A549 (cell line): ENCODE measurements around the gene ST3GAL6. TPM values are rescaled to one million over a fixed set of nuclear protein-coding genes. Genes with fewer than 3 reads are reported as not detected.

Experiments used
- ATAC-seq, 2 experiments: fragments of 200-7000 bp in 1 of 2; fragments of >200 bp in 1 of 2; cut with Nextera tagmentation in 1 of 2; cut with Tn5 transposase in 1 of 2; 3 replicates each; pipeline versions ENCODE4 v1.8.0 to v1.9.1; 2018 to 2020; ENCODE audit warnings: mild to moderate bottlenecking in 1 of 2, moderate library complexity in 1 of 2
- CTCF ChIA-PET: fragments of 300-600 bp; sonication (Branson Sonifier 250); formaldehyde crosslinking; extraction: SDS; loops from one replicate; lab custom pipeline; 2021; ENCODE audit warnings: antibody characterized with exemption, inconsistent platforms; lab: Yijun Ruan, JAX
- POLR2A ChIA-PET: fragments of 350-600 bp; formaldehyde crosslinking; extraction: SDS; loops from one replicate; lab custom pipeline; 2021; ENCODE audit warnings: antibody characterized with exemption, inconsistent platforms; lab: Yijun Ruan, JAX
- DNase-seq, 2 experiments: peaks; one replicate each; pipeline versions ENCODE4 v3.0.0 to v3.0.0-alpha.2; 2011 to 2016; ENCODE audit warnings: low read depth in 1 of 2, low spot score in 1 of 2
- FAIRE-seq: peaks from 2 replicates; lab custom pipeline; 2011; peaks lifted over from hg19 to GRCh38; lab: Jason Lieb, UNC
- H3K27ac ChIP-seq, 2 experiments: fragments of >200 bp; sonication (Bioruptor Twin); formaldehyde crosslinking; 3 replicates each; pipeline ENCODE4 v1.5.1; 2016 to 2017
- H3K4me1 ChIP-seq: fragments of >200 bp; sonication (Bioruptor Twin); formaldehyde crosslinking; 3 replicates; pipeline ENCODE4 v1.6.1; 2016
- H3K4me2 ChIP-seq: fragments of >200 bp; sonication (Bioruptor Twin); formaldehyde crosslinking; 3 replicates; pipeline ENCODE4 v1.6.1; 2016
- H3K4me3 ChIP-seq: fragments of >200 bp; sonication (Bioruptor Twin); formaldehyde crosslinking; 3 replicates; pipeline ENCODE4 v1.5.1; 2016
- H3K9me3 ChIP-seq: fragments of >200 bp; sonication (Bioruptor Twin); formaldehyde crosslinking; 3 replicates; pipeline ENCODE4 v1.6.1; 2016
- BCL3 ChIP-seq: fragments of >200 bp; sonication (Bioruptor Twin); formaldehyde crosslinking; IDR thresholded peaks from 3 replicates; pipeline ENCODE4 v1.6.1; 2016
- BHLHE40 ChIP-seq: IDR thresholded peaks from 2 replicates; pipeline ENCODE4 v1.6.1; 2012; ENCODE audit warnings: low read depth, low read length, inconsistent platforms
- CEBPB ChIP-seq, 2 experiments: fragments of >200 bp in 1 of 2; sonication (Bioruptor Twin) in 1 of 2; formaldehyde crosslinking in 1 of 2; IDR thresholded peaks; 2 replicates each; pipeline ENCODE4 v1.6.1; 2012 to 2016
- CHD2 ChIP-seq: fragments of 150-350 bp; IDR thresholded peaks from 2 replicates; pipeline ENCODE4 v1.6.1; 2014; ENCODE audit warnings: low read length; ENCODE audit not compliant: partially characterized antibody
- CTCF ChIP-seq: fragments of >200 bp; sonication (Bioruptor Twin); formaldehyde crosslinking; IDR thresholded peaks from 3 replicates; pipeline ENCODE4 v1.5.1; 2016
- EHF ChIP-seq: fragments of 250-450 bp; sonication (Bioruptor Pico); IDR thresholded peaks from 2 replicates; pipeline ENCODE4 v1.5.0; 2020; ENCODE audit warnings: mild to moderate bottlenecking
- ELK1 ChIP-seq: fragments of 150-350 bp; IDR thresholded peaks from 2 replicates; pipeline ENCODE4 v1.6.1; 2014; ENCODE audit warnings: low read depth, mild to moderate bottlenecking, low read length
- ESRRA ChIP-seq: fragments of 150-350 bp; IDR thresholded peaks from 2 replicates; pipeline ENCODE4 v1.6.1; 2014; ENCODE audit warnings: mild to moderate bottlenecking, low read length, borderline replicate concordance
- HES2 ChIP-seq: fragments of >200 bp; sonication (Bioruptor Twin); formaldehyde crosslinking; IDR thresholded peaks from 2 replicates; pipeline ENCODE4 v1.6.1; 2016
- HOXB5 ChIP-seq: fragments of 250-450 bp; sonication (Bioruptor Pico); IDR thresholded peaks from 2 replicates; pipeline ENCODE4 v1.5.0; 2020; ENCODE audit warnings: mild to moderate bottlenecking, moderate library complexity
- JUNB ChIP-seq: fragments of >200 bp; sonication (Bioruptor Twin); formaldehyde crosslinking; IDR thresholded peaks from 2 replicates; pipeline ENCODE4 v1.6.1; 2016
- KDM1A ChIP-seq: fragments of 200-600 bp; sonication (generic); IDR thresholded peaks from 2 replicates; pipeline ENCODE4 v1.6.1; 2016; ENCODE audit warnings: low read depth, mild to moderate bottlenecking
- MYC ChIP-seq: IDR thresholded peaks from 2 replicates; pipeline ENCODE4 v1.6.1; 2012; ENCODE audit warnings: mild to moderate bottlenecking, inconsistent platforms, low read length, improper control_type of control experiment, borderline replicate concordance
- NFE2L2 ChIP-seq: fragments of 150-350 bp; conservative IDR thresholded peaks from 2 replicates; pipeline ENCODE4 v1.6.1; 2014; ENCODE audit warnings: low read length
- PBX3 ChIP-seq: IDR thresholded peaks from 2 replicates; pipeline ENCODE4 v1.6.1; 2012
- REST ChIP-seq: fragments of 200-600 bp; sonication (generic); IDR thresholded peaks from 2 replicates; pipeline ENCODE4 v1.6.1; 2016; ENCODE audit warnings: antibody characterized with exemption, mild to moderate bottlenecking, moderate library complexity
- RFX5 ChIP-seq: fragments of 450-650 bp; IDR thresholded peaks from 2 replicates; pipeline ENCODE4 v1.7.1; 2014; ENCODE audit warnings: antibody characterized with exemption, mild to moderate bottlenecking, moderate library complexity
- SMC3 ChIP-seq: fragments of >200 bp; sonication (Bioruptor Twin); formaldehyde crosslinking; IDR thresholded peaks from 3 replicates; pipeline ENCODE4 v1.6.1; 2018; ENCODE audit warnings: inconsistent platforms
- TFCP2L1 ChIP-seq: fragments of 250-450 bp; sonication (Bioruptor Pico); IDR thresholded peaks from 2 replicates; pipeline ENCODE4 v1.5.0; 2021; ENCODE audit warnings: mild to moderate bottlenecking
- TP53 ChIP-seq: fragments of 250-450 bp; sonication (Bioruptor Pico); IDR thresholded peaks from 2 replicates; pipeline ENCODE4 v1.5.0; 2021; ENCODE audit warnings: mild to moderate bottlenecking, moderate library complexity
- ZFP36 ChIP-seq: fragments of 450-650 bp; IDR thresholded peaks from 2 replicates; pipeline ENCODE4 v1.6.1; 2014; ENCODE audit warnings: borderline replicate concordance; ENCODE audit not compliant: partially characterized antibody
- ZNF302 ChIP-seq: fragments of 250-450 bp; sonication (Bioruptor Pico); IDR thresholded peaks from 2 replicates; pipeline ENCODE4 v1.9.0; 2021; ENCODE audit warnings: inconsistent platforms, mild to moderate bottlenecking, moderate library complexity
- WGBS: methylation state at CpG from one replicate; pipeline ENCODE4 v1.1.6; 2017; ENCODE audit errors: missing lambda C conversion rate; 5-methylcytosine and 5-hydroxymethylcytosine counted together
- polyA minus RNA-seq: library from RNA; depleted of rRNA, polyadenylated mRNA; stranded (reverse); fragments of >200 nt; gene quantifications from 2 replicates; pipeline ENCODE4 v1.2.3, GENCODE V29; 2011; rRNA and poly(A)+ RNA removed
- polyA plus RNA-seq, 4 experiments: library from polyadenylated mRNA; depleted of rRNA in 3 of 4; stranded (reverse); fragments of >200 nt; fragmentation: RNase III in 1 of 4; extraction: RNeasy Plus Mini Kit Qiagen cat#74134 plus additional on column Dnase treatment in 1 of 4; gene quantifications; 2 replicates in 3 of 4; 3 replicates in 1 of 4; pipeline ENCODE4 v1.2.3, GENCODE V29; 2011 to 2017

Gene ST3GAL6
- polyA plus RNA-seq (2011; rRNA removed) (0.89 and 1.1 TPM in 2 replicates), polyA plus RNA-seq (2017; fragmentation: RNase III; extraction: RNeasy Plus Mini Kit Qiagen cat#74134 plus additional on column Dnase treatment) (0.90 to 1.4 TPM (median 0.94 TPM) in 3 replicates), polyA minus RNA-seq (1.3 TPM in 1 of 2 replicates, not detected in the other)
- polyA plus RNA-seq (2012; cell fraction: cytosol; rRNA removed), result 0.28 and 0.35 TPM in 2 replicates
- polyA plus RNA-seq (2012; cell fraction: nucleus; rRNA removed), result 0.22 and 0.42 TPM in 2 replicates

- POLR2A ChIA-PET, result no interaction called here
- Histone ChIP-seq H3K4me3 (no peak within 1 kb of the TSS), H3K4me1 (no peaks in the 10 kb centered on the region), H3K27ac (no peak within 1 kb of the TSS), H3K9me3 (no peaks in the 10 kb centered on the region), H3K4me2 (no peak within 1 kb of the TSS)
- DNase-seq, result no peak
- no peak for FAIRE-seq
- TF ChIP-seq PBX3, result no peak
- ATAC-seq, result no peak; a peak in 1 of 6 replicates
- WGBS, result 75% methylated on average over 1 of the region's 1 CpG
- CTCF ChIA-PET, result no interaction called here
These were observed at the start of gene ST3GAL6 for GRCh38 chr3:98763076-98763475. ST3GAL6 (plus strand) TSS chr3:98763340; CDS start chr3:98768441, 5,101 bp downstream.

GRCh38 chr3:98713984-98714383 lies 49.2 kb upstream of the ST3GAL6 start:
- H3K4me1 ChIP-seq, result no peaks in the 10 kb centered on the region
- WGBS, result 13% methylated on average over 3 of the region's 3 CpGs
- ATAC-seq (no peak), FAIRE-seq (no peak), DNase-seq (no peak)
- ChIA-PET CTCF (no interaction called here), POLR2A (no interaction called here)
- H3K9me3 ChIP-seq, result no peaks in the 10 kb centered on the region
- no peak overlapping the region for H3K4me3 ChIP-seq
- no peak overlapping the region for H3K27ac ChIP-seq
- TF ChIP-seq BHLHE40 (no peak), HOXB5 (CRISPR knock-in tag) (no peak), RFX5 (no peak), EHF (CRISPR knock-in tag) (no peak), PBX3 (no peak), ZNF302 (CRISPR knock-in tag) (no peak), MYC (no peak), KDM1A (no peak), SMC3 (no peak), JUNB (no peak), REST (no peak), ELK1 (no peak)
- H3K4me2 ChIP-seq, result no peak overlapping the region

GRCh38 chr3:98717584-98717983 lies 45.6 kb upstream of the ST3GAL6 start:
- DNase-seq, result no peak
- no peak for FAIRE-seq
- TF ChIP-seq ESRRA (no peak), NFE2L2 (no peak), TFCP2L1 (CRISPR knock-in tag) (no peak), BCL3 (no peak), CHD2 (no peak), ZFP36 (no peak), HES2 (no peak), EHF (CRISPR knock-in tag) (no peak), CEBPB (IDR thresholded peaks at IDR 0.05) (no peak), CTCF (no peak), TP53 (CRISPR knock-in tag) (no peak), BHLHE40 (no peak), KDM1A (no peak)
- TF ChIP-seq, all 56 proteins: peak for 0
- Histone ChIP-seq H3K4me2 (no peak overlapping the region), H3K4me3 (no peak overlapping the region), H3K9me3 (no peaks in the 10 kb centered on the region), H3K27ac (no peak overlapping the region), H3K4me1 (no peaks in the 10 kb centered on the region)
- POLR2A ChIA-PET, result no interaction called here
- CTCF ChIA-PET, result interaction anchor here (0.6 to 1.1 kb wide), 2 partner anchors 22 to 121 kb away, joined by 3 read pairs; no protein-coding TSS in a partner anchor
- WGBS, result 5% methylated on average over 2 of the region's 2 CpGs
- ATAC-seq, result no peak
